Epithelial cell of proximal tubule (primary cell): Measurements from ENCODE around the gene AFF3. TPM values are rescaled to one million over a fixed set of nuclear protein-coding genes. Genes with fewer than 3 reads are reported as not detected.

Experiments used
- DNase-seq: peaks from one replicate; pipeline ENCODE4 v3.0.0-alpha.2; 2011; ENCODE audit warnings: low read depth
- H3K4me3 ChIP-seq: 2 replicates; pipeline ENCODE4 v1.5.1; 2011; ENCODE audit warnings: low read depth, mild to moderate bottlenecking, low read length
- total RNA-seq: library from RNA; depleted of rRNA; stranded (reverse); fragments of >200 nt; gene quantifications from 2 replicates; pipeline ENCODE4 v1.2.3, GENCODE V29; 2015
- TF ChIP-seq, protein P1 (sequence below): conservative IDR thresholded peaks from 2 replicates; pipeline ENCODE4 v1.5.1; 2012; ENCODE audit warnings: low read depth, mild to moderate bottlenecking, low read length

Gene AFF3
- total RNA-seq, 1 donor from 2014 or later: 0.35 TPM

DNA sequence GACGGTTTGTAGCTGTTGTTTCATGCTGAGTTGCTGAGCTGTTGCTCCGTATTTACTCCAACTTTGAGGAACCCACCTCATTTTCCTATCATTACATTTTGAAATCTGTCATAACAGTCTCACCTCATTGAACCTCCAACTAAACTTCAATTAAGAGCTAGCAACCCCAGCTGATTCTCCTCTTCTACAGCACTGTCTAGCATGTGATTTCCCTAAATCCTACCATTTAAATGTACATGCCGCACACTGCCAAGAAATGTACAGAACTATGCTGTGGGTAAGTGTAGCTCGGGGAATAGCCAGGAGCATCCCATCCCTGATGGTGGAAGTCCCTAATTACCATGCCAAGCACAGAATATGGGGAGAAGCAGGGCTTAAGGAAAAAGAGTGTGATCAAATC lies 299.9 kb downstream of the AFF3 start:
- no peak overlapping the region for H3K4me3 ChIP-seq
- TF ChIP-seq, protein P1, sequence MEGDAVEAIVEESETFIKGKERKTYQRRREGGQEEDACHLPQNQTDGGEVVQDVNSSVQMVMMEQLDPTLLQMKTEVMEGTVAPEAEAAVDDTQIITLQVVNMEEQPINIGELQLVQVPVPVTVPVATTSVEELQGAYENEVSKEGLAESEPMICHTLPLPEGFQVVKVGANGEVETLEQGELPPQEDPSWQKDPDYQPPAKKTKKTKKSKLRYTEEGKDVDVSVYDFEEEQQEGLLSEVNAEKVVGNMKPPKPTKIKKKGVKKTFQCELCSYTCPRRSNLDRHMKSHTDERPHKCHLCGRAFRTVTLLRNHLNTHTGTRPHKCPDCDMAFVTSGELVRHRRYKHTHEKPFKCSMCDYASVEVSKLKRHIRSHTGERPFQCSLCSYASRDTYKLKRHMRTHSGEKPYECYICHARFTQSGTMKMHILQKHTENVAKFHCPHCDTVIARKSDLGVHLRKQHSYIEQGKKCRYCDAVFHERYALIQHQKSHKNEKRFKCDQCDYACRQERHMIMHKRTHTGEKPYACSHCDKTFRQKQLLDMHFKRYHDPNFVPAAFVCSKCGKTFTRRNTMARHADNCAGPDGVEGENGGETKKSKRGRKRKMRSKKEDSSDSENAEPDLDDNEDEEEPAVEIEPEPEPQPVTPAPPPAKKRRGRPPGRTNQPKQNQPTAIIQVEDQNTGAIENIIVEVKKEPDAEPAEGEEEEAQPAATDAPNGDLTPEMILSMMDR: no peak
- DNase-seq: no peak

DNA sequence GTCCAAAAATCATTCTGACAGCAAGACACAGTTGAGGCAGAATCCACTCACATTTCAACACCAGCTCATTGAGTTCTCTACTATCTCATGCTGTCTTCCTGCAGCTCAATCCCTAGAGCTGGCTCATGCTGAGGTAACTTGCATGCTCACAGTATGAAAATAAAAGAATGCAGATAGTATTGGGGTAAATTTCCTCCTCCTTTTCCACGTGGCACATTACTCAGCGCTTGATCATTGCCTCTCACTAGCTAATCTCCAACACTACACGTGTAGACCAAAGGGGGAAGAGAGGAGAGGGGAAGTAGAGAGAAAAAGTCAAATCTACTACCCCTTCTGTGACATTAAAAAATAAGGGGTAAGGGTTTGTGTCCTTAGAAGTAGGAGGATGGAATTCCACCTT lies 300.6 kb downstream of the AFF3 start:
- no peak for DNase-seq
- no peak overlapping the region for H3K4me3 ChIP-seq
- TF ChIP-seq, protein P1: no peak

DNA sequence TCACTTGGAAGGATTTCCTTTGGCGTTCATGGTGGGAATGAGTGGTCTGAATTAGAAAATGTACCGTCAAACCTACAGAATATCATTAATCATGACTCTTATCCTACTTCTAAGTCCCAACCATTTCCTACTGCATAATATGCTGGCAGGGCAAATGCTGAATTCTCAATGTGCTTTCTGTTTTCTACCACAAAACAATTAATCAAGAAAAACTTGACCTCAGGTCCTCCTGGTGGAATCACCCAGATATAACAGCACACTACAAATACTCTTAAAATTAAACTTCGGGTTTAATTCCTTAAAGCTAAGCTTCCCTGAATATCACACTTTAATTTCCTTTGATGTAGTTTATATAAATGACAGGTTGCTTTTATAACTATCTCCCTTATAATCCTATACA lies 301.6 kb downstream of the AFF3 start:
- DNase-seq: no peak
- H3K4me3 ChIP-seq: no peak overlapping the region
- TF ChIP-seq, protein P1: peak; percentile 21

DNA sequence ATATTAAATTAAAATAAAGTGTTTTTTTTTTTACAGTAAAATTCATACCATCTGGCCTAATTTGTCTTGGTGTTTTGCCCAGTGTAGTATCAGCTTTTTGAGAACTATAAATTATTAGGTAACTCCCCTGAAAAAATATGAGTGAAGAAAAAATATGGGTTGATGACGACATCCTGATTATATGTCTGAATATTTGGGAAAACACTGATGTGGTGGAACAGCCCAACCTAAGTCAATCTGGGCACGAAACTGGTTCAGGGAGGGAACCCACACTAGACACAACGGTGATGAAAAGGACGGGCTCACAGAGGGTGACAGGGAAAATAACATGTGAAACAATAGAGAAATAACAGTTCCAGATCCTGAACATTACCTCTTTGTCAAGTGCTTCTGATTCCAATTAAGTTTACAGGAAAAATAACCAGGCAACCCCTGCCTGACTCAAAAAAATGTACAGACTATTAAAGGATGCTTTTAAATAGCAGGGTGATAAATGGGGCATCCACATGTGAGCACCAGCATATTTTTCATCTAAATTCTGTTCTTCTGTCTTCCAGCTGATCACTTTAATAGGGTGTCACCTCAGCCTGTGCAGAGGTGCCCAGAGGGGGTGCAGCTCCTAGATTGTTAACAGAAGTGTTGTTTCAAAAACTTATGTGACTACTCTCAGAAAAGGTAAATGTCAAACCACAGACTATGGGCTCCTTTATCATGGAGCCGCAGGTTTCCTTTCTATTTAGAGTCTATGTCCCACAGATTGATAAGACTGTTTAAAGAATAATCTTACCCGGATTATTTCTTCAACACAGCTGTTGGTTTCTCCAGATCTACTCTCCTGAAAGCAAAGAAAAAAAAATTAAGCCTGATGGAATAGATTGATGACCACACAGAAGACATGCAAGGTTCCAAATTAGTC lies 305.4 kb downstream of the AFF3 start:
- DNase-seq: no peak
- TF ChIP-seq, protein P1: no peak
- H3K4me3 ChIP-seq: no peak overlapping the region

DNA sequence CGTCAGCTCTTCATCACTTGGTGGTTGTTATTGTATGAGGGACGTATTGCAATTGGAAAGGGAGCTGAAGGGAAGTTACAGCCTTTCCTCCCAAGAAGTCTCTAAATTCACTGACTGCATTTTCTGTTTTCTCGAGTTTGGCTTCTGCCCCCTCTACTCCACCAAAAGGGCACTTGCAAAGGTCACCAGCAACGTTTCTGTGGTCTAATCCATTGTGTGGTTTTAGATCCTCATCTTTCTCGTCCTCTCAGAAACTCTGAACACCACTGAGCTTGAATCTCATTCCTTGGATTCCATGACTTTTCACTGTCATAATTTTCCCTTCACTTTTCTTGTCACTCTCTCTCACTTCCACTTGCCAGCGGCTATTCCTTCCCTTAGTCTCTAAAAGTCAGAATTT lies 308.0 kb downstream of the AFF3 start:
- DNase-seq: no peak
- H3K4me3 ChIP-seq: no peak overlapping the region
- TF ChIP-seq, protein P1: no peak

DNA sequence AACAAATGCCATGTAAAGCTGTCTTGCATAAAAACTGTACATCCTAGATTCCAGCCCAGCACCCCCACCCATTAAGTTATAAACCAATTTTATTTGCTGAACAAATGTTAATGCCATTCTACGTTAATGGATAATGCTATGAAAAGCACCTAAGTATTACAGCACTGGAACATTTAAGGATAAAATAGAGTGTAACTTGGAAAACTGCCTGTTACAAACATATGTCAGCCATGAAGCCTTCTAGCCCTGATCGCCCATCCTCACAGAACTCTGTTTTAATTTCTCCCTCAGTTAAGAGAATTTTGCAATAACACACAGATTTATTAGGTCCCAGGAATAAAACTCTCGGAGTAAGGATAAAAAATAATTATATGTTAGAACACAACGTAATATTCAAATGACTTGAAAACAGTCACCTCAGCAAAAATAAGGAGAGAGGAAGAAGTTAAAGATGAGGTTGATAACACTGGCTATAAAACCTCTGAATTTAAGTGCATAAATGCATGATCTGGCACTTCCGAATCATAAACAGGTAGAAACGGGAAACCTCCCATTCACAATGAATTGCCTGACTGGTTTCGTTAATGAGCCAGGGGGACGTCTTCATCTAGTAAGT lies 308.7 kb downstream of the AFF3 start:
- DNase-seq: no peak
- TF ChIP-seq, protein P1: no peak
- no peak overlapping the region for H3K4me3 ChIP-seq

DNA sequence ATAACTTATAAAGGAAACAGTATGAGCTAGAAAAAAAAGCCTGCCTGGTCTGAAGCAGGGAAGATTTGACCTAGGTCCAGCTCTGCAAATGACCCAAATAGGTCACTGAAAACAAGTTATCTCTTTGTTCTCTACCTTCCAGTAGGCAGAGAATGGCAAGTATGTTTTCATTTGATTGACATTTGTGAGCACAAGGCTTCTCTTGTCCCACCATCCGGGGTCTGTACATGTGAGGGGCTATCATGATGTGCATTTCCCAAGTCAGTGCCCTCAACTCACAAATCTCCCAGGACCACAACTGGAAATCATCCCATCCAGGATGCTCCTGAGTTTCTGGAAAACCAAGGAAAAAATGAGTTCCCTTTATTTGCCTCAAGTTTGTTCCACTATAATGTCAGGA lies 309.5 kb downstream of the AFF3 start:
- DNase-seq: no peak
- TF ChIP-seq, protein P1: no peak
- no peak overlapping the region for H3K4me3 ChIP-seq
